T-helper 1 cell treated with Interleukin-12 subunit alpha and Interleukin-12 subunit beta and Interleukin-4 antibody, amounts not matched to agents 30 ng/mL and 1 ng/mL, for 36 hours (primary cell): Measurements from ENCODE around the gene NUP50. TPM values are rescaled to one million over a fixed set of nuclear protein-coding genes. Genes with fewer than 3 reads are reported as not detected.

Experiments
- intact Hi-C: fragments of 100-400 bp; cut with micrococcal nuclease; formaldehyde crosslinking; loops from one replicate; pipeline ENCODE4 v1.15.1; 2024
- total RNA-seq: library from RNA; stranded (reverse); gene quantifications from 2 replicates; pipeline ENCODE4 v1.2.3, GENCODE V29; 2022

Gene NUP50
- total RNA-seq, 1 donor from 2014 or later, result 164 TPM

GRCh38 chr22:45208696-45208992 lies 44.9 kb downstream of the NUP50 start:
- intact Hi-C loops, result no loop called here

DNA sequence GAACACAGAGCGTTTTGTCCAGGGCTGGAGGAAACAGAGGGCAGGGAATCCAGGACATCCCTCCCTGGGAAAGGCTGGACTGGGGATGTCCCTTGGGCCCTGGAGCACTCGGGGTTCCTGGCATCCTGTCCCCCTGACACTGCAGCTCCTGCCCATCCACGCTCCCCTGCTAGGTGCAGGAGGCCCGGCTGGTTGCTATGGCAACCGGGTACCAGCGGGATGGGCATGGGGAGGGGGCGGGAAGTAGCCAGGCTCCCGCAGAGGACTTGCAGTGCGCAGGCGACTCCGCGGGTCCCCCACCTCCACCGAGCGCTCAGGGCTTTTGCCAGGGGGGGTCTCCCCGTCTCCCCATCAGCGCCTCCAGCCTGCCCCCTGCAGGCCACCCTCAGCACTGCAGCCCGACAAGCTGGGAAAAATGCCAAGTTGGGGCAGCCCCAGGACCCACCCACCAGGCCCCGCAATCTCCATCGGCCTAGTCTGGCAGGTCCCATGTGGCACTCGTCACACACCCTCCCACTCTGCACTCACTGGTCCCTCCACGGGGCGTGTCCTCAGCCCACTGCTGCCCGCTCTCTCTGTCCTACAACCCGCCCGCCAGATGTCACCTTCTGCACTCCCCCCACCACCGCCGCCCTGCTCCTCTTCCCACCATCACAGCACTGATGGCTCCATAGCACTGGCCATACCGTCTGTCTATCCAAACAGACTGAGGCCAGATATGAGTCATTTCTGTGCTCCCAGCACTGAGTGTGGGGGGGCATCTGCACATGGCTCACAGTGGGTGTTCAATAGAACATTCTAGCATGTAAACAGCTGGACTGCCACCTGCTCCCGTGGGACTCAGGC lies 45.5 kb downstream of the NUP50 start:
- intact Hi-C loops, result no loop called here

DNA sequence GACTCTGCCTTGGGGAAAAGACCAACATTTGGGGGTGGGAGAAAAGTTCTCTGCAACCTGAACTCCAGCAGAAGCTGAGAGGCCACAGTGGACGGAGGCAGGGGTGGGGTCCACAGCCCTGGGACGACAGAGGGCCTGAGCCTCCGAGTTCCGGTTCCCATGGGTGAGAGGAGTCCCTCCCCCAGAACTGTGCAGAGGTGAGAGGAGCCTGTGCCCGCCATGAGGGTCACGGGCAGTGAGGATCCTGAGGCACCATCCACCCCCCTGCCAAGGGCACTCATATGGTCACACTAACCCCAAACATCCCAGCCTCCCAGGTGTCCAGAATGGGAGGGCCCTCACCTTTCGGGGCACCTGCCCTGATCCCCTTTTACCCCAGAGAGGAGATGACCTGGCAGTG lies 46.4 kb downstream of the NUP50 start:
- intact Hi-C loops, result no loop called here

DNA sequence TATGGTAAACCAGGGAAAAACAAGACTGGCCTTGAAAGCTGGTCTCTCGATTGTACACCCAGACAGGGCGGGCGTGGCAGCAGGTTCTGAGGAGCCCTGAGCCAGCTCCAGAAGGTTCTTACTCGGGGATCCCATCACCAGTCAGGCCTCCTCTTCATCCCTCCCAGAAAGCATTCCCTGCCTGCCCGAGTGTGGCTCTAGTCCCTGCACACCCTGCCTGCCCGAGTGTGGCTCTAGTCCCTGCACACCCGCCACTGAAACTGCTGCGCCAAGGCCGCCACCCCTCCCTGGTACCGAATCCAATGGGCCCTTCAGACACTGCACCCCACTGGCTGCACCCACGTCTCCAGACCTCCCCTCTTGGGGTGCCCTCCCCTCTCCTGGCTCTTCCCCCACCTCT lies 46.9 kb downstream of the NUP50 start:
- intact Hi-C loops, result no loop called here

- intact Hi-C loops, result no loop called here
Observed at GRCh38 chr22:45210991-45211390, 47.3 kb downstream of the NUP50 start.

- intact Hi-C loops, result no loop called here
Observed at GRCh38 chr22:45211435-45211834, 47.7 kb downstream of the NUP50 start.

- intact Hi-C loops, result no loop called here
Observed at GRCh38 chr22:45211848-45212247, 48.1 kb downstream of the NUP50 start.

- intact Hi-C loops, result no loop called here
Observed at GRCh38 chr22:45212306-45212709, 48.6 kb downstream of the NUP50 start.

GRCh38 chr22:45212992-45213751 lies 49.4 kb downstream of the NUP50 start:
- intact Hi-C loops, result no loop called here

DNA sequence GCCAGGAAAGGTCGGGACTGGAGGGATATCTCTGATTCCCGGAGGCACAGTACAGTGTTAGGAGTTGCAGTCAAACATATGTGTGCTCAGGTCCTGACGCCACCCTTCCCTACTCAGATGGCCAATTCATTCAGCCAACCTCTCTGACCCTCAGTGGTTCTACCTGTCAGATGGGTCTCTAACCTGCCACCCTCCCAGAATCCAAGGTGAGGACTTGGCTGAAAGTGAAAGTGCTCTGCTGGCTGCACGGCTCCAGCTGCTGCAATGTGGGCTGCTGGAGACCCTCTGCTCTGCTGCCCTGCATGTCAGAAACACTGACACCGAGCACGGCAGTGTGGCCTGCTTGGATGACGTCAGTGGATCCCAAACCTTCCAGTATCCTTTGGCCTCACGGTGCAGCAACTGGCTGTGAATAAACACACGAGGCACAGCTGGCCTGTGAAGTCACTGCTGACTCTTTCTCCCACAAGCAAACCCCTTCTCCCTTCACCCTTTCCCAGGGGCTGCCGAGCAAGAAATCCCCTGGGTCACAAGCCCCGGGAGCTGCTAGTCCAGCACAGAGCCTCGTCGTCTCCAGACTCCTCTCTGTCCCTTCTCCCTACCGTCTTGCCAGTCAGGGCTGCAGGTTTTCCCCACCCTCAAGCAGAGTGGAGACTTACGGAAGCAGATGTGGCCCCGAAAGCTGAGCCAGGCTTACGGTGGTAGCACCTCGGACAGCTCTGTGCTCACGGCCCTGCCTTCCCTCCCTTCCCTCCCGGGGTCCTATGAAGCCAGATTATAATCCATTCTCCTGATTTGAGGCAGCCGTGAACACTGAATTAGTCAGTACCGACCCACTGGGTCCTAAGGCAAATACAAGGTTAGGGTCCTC lies 52.6 kb downstream of the NUP50 start:
- intact Hi-C loops, result no loop called here

DNA sequence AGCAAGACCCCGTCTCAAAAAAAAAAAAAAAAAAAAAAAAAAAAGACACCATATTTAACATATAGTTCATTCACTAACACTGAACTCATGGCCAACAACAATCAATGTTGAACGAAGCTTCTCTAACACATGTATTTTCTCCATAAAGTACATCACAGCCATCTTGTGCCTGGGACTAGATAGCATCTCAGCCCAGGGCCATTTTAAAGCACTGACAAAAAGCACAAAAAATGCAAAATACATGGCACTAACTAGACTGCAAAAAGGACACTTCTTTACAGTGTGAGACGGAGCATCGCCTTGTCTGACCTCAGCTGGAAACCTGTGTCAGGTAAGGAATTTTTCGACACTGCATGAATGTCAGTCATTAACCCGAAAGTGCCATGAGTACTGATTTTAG lies 53.6 kb downstream of the NUP50 start:
- intact Hi-C loops, result no loop called here

- intact Hi-C loops, result no loop called here
Observed at GRCh38 chr22:45217806-45218205, 54.1 kb downstream of the NUP50 start.

GRCh38 chr22:45218976-45219375 lies 55.3 kb downstream of the NUP50 start:
- intact Hi-C loops, result no loop called here

DNA sequence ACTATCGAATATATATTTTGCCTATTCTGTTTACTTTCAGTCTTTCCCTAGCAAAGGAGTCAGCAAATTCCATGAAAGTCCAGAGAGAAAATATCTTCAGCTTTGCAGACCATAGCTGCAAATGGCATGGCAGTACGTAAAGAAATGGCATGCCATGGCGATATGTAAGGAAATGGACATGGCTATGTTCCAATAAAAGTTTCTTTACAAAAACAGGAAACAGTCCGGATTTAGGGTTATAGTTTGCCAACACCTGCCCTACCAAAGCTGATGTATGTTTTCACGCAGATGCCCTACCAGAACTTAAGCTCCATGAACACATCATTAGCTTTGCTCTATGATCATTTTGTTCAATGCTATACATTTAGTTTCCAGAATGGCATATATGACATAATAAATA lies 57.5 kb downstream of the NUP50 start:
- intact Hi-C loops, result no loop called here

GRCh38 chr22:45223304-45224117 lies 59.8 kb downstream of the NUP50 start:
- intact Hi-C loops, result no loop called here

GRCh38 chr22:45224331-45224730 lies 60.6 kb downstream of the NUP50 start:
- intact Hi-C loops, result no loop called here

- intact Hi-C loops, result no loop called here
Observed at GRCh38 chr22:45224988-45225731, 61.4 kb downstream of the NUP50 start.

GRCh38 chr22:45225732-45226502 lies 62.2 kb downstream of the NUP50 start:
- intact Hi-C loops, result no loop called here

- intact Hi-C loops, result no loop called here
Observed at GRCh38 chr22:45226503-45227186, 62.9 kb downstream of the NUP50 start.
